Loucy (cell line): ENCODE results near the gene KIDINS220.

Source experiments
- CTCF ChIP-seq: fragments of 200-600 bp; sonication (generic); conservative IDR thresholded peaks from 2 replicates; pipeline ENCODE4 v1.5.1; 2014; ENCODE audit warnings: mild to moderate bottlenecking, antibody characterized with exemption, low read length
- EZH2phosphoT487 ChIP-seq: fragments of 200-600 bp; IDR thresholded peaks from 2 replicates; pipeline ENCODE4 v1.6.1; 2018; ENCODE audit warnings: antibody characterized with exemption, mild to moderate bottlenecking, moderate library complexity, borderline replicate concordance

- TF ChIP-seq CTCF, result no peak
- TF ChIP-seq EZH2phosphoT487, result no peak
Observed at GRCh38 chr2:8796878-8797550, 40.4 kb downstream of the KIDINS220 start.
